Stimulated activated naive CD8-positive, alpha-beta T cell treated with anti-CD3 and anti-CD28 coated beads, Interleukin-15, Interleukin-2, amounts not matched to agents 100 ng/mL and 50 ng/mL, for 24 hours (primary cell): Measurements from ENCODE around the gene IER5L.
"Not testable (repeated sequence)": the region's sequence is repeated elsewhere in the genome, so short reads cannot be mapped to it uniquely, and the experiment has no call there.

Source experiments
- H3K27ac Mint-ChIP-seq: one replicate; pipeline ENCODE4 v1.8.0; 2021; ENCODE audit warnings: mild to moderate bottlenecking, mixed read lengths
- H3K27me3 Mint-ChIP-seq: one replicate; pipeline ENCODE4 v1.8.0; 2021; ENCODE audit warnings: mixed read lengths
- H3K36me3 Mint-ChIP-seq: one replicate; pipeline ENCODE4 v1.8.0; 2021; ENCODE audit warnings: low read depth, mixed read lengths
- H3K4me1 Mint-ChIP-seq: one replicate; pipeline ENCODE4 v1.8.0; 2021; ENCODE audit warnings: low read depth, mixed read lengths
- H3K4me3 Mint-ChIP-seq: one replicate; pipeline ENCODE4 v1.8.0; 2021; ENCODE audit warnings: mild to moderate bottlenecking, mixed read lengths
- H3K9me3 Mint-ChIP-seq: one replicate; pipeline ENCODE4 v1.8.0; 2021; ENCODE audit warnings: mixed read lengths

The IER5L gene

DNA sequence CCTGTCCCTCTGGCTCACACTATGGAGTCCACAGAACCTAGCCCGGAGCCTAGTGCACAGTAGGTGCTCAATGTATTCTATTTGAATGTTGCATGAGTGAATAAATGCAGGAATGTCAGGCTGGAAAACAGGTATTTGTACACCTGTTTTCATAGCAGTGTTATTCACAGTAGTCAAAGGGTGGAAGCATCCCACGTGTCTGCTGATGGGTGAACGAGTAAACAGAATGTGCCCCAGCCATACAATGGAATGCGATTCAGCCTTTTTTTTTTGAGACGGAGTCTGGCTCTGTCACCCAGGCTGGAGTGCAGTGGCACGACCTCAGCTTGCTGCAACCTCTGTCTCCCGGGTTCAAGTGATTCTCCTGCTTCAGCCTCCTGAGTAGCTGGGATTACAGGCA lies 31.5 kb upstream of the IER5L start:
- Mint-ChIP-seq H3K9me3 (peaks cover 4% of the 10 kb centered on the region), H3K27me3 (no peaks in the 10 kb centered on the region), H3K4me1 (peaks cover 33% of the 10 kb centered on the region), H3K4me3 (no peak overlapping the region), H3K27ac (peak overlapping the region; percentile 26), H3K36me3 (peaks cover 3% of the 10 kb centered on the region)

DNA sequence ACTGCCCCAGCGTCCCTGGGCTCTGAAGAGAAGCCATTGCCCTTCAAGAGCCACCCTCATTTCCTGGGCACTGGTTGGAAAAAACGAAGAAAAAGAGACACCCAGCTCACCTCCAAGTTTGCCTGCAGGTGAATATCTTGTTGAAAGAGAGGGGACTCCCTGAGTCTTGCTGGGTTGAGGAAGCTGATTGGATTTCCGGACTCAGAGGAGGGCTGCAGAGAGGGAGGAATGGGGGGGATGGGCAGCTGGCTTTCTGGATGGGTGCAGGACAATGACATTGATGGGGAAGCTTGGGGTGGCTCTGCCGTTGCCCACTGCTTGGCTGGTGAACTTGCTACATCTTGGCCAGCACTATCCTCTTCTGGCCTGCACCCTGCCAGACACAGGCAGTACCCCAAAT lies 31.0 kb upstream of the IER5L start:
- H3K4me3 Mint-ChIP-seq, result peak overlapping the region; percentile 66

DNA sequence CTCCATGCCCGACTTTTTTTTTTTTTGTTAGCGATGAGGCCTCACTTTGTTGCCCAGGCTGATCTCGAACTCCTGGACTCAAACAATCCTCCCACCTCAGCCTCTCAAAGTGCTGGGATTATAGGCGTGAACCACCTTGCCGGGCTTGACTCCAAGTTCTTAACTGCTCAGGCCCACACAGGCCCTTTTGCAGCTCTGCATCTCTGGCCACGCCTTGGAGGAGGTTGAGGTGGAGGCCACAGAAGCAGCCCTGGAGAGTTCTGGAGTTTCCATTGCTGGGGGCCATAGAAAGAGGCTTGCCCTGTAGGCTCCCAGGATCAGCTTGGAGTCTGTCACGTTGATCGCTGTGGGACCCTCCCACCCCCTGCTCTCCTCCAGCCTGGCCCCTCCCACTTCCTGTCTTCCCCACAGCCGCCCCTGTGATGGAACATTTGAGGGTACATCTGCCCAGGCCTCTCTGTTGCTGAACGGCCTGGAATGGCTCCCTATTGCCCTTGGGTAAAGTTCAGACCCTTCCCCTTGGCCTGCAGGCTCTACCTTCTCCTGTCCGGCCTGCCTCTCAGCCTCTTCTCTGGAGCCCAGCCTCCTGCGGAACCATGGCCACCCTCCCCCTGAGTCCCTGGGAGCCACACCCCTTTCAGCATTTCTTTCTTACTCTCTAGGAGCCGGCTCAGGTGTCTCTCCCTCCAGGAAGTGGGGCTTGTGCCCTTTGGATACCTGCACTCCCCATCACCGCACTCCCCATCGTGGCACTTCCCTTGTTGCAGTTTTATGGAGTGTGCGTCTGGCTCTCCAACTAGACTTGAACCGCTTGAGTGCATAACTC lies 30.4 kb upstream of the IER5L start:
- peaks cover 33% of the 10 kb centered on the region for H3K4me1 Mint-ChIP-seq
- H3K36me3 Mint-ChIP-seq, result peaks cover 3% of the 10 kb centered on the region
- H3K27me3 Mint-ChIP-seq, result no peaks in the 10 kb centered on the region
- peaks cover 4% of the 10 kb centered on the region for H3K9me3 Mint-ChIP-seq
- H3K4me3 Mint-ChIP-seq, result peak overlapping the region; percentile 66
- H3K27ac Mint-ChIP-seq, result peak overlapping the region; percentile 87

More for the DNA sequence above, 31.0 kb upstream of the IER5L start:
- Mint-ChIP-seq H3K9me3 (peaks cover 4% of the 10 kb centered on the region), H3K4me1 (peaks cover 33% of the 10 kb centered on the region), H3K36me3 (peaks cover 3% of the 10 kb centered on the region), H3K27me3 (no peaks in the 10 kb centered on the region), H3K27ac (peak overlapping the region; percentile 87)

DNA sequence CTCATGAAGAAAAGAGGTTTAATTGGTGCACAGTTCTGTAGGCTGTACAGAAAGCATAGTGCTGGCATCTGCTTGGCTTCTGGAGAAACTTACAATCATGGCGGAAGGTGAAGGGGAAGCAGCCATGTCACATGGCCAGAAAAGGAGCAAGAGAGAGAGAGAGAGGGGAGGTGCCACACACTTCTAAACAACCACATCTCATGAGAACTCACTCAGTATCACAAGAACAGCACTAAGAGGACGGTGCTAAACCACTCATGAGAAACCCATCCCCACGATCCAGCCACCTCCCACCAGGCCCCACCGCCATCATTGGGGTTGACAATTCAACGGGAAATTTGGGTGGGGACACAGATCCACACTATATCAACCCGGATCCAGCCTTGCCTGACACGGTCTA lies 28.8 kb upstream of the IER5L start:
- Mint-ChIP-seq H3K36me3 (peaks cover 3% of the 10 kb centered on the region), H3K4me1 (peaks cover 33% of the 10 kb centered on the region), H3K4me3 (no peak overlapping the region), H3K9me3 (peaks cover 4% of the 10 kb centered on the region), H3K27ac (peak overlapping the region; percentile 87), H3K27me3 (no peaks in the 10 kb centered on the region)

DNA sequence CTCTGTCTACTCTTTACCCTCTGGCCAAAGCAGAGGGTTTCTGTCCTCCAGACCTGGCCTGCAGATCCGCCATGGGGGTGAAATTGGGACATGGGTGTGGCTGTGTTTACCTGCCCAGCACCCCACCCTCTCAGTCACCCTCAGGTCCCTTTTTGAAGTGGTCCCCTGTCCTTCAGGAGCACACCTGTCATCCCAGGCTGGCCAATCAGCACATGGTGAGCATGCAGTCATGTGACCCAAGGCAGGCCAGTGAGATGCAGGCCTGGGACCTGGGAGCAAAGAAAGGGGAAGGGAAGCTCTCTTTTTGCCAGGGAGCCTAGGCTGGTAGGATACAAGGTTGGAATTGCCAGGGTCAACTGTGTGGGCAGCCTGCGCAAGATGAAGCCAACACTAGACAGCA lies 28.3 kb upstream of the IER5L start:
- H3K4me3 Mint-ChIP-seq, result no peak overlapping the region
- peaks cover 3% of the 10 kb centered on the region for H3K36me3 Mint-ChIP-seq
- peak overlapping the region; percentile 87 for H3K27ac Mint-ChIP-seq
- peaks cover 4% of the 10 kb centered on the region for H3K9me3 Mint-ChIP-seq
- H3K4me1 Mint-ChIP-seq, result peaks cover 33% of the 10 kb centered on the region
- H3K27me3 Mint-ChIP-seq, result no peaks in the 10 kb centered on the region

DNA sequence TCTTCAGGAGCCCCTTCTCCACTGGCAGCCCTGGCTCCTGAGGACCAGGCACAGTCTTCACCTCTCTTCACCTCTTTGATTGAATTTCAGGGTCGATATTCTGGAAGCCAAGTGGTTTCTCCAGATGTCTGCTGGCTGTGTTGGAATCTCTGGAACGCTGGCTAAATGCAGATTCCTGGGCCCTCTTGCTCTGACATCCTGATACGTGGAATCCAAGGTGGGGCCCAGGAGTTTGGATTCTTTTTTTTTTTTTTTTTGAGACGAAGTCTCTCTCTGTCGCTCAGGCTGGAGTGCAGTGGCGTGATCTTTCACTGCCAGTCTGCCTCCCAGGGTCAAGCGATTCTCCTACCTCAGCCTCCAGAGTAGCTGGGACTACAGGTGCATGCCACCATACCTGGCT lies 26.8 kb upstream of the IER5L start:
- Mint-ChIP-seq H3K27me3 (no peaks in the 10 kb centered on the region), H3K27ac (no peak overlapping the region), H3K9me3 (peaks cover 4% of the 10 kb centered on the region), H3K36me3 (peaks cover 3% of the 10 kb centered on the region), H3K4me3 (no peak overlapping the region), H3K4me1 (peaks cover 33% of the 10 kb centered on the region)

DNA sequence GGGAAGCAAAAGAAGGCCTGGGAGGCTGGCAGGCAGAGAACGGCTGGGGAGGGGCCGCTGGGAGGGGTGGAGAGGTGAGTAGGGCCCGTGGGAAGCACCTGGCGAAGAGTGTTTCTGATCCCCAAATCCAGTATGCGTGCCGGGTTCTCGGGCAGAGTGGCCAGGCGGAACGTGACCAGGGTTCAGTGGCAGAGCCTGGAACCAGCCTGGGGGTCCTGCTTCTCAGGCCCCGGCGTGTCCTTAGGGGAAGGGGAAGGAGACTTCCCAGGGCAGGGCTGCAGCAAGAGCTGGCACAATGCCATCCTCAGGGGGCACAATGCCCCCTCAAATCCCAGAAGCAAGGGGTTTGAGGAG lies 25.5 kb upstream of the IER5L start:
- H3K4me3 Mint-ChIP-seq, result peak overlapping the region; percentile 76
- H3K4me1 Mint-ChIP-seq, result peaks cover 25% of the 10 kb centered on the region
- H3K9me3 Mint-ChIP-seq, result peaks cover 4% of the 10 kb centered on the region
- no peak overlapping the region for H3K27ac Mint-ChIP-seq
- peaks cover 1% of the 10 kb centered on the region for H3K27me3 Mint-ChIP-seq
- peaks cover 3% of the 10 kb centered on the region for H3K36me3 Mint-ChIP-seq

DNA sequence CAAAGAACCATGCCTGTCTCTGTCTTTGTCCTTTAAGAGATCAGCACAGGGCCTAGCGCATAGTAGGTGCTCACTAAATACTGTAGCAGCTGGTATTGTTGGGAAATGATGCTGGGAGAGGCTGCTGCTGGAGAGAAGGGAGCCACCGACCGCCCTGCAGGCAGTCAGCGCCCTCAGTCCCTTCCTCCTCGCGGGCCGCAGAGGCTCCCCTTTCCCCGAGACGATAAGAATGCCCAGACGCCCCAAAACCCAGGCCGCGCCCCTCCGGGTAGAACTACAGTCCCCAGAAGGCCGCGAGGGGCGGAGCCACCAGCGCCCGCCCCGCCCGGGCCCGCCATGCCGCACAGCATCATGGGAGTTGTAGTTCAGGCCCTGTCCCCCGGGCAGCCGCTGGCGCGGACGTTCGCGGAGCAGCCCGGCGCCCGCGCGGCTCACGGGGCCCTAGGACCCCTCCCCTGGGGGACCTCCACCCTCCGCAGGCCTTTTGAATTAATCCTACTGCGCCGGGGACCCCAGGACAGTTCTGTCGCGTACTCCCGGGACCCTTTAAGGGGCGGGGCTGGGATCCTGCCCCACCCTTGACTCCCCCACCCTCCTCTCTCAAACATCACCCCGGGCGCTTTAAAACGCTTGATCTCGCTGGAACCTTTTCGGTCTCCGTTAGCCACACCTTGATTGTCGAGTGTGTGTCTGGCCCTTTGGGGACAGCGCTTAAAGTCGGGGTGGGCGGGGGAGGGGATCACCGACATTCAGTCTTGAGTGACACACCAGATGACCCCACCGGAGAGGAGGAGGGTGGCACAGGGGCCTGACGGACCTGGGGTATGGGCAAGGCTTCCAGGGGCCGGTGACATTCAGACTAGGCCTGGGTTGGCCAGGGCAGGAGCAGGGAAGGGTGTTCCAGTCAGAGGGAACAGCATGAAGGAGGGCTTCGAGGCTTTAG lies 24.8 kb upstream of the IER5L start:
- H3K27ac Mint-ChIP-seq, result peak overlapping the region; percentile 61
- peaks cover 20% of the 10 kb centered on the region for H3K4me1 Mint-ChIP-seq
- H3K9me3 Mint-ChIP-seq, result peaks cover 4% of the 10 kb centered on the region
- peaks cover 3% of the 10 kb centered on the region for H3K36me3 Mint-ChIP-seq
- H3K4me3 Mint-ChIP-seq, result peak overlapping the region; percentile 76
- H3K27me3 Mint-ChIP-seq, result peaks cover 3% of the 10 kb centered on the region

DNA sequence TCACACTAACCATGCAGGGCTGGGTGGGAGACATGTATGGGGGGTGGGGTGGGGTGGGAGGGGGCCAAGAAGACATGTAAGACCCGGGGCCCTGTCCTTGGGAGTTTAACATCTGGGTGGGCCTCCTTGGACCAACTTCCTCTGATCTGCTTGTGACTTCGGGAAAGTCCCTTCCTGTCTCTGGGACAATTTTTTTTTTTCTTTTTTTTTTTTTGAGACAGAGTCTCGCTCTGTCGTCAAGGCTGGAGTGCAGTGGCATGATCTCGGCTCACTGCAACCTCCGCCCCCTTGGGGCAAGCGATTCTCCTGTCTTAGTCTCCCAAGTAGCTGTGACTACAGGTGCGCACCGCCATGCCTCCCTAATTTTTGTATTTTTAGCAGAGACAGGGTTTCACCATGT lies 23.8 kb upstream of the IER5L start:
- no peak overlapping the region for H3K27ac Mint-ChIP-seq
- H3K27me3 Mint-ChIP-seq, result peaks cover 3% of the 10 kb centered on the region
- H3K4me1 Mint-ChIP-seq, result peaks cover 10% of the 10 kb centered on the region
- peaks cover 3% of the 10 kb centered on the region for H3K36me3 Mint-ChIP-seq
- peaks cover 3% of the 10 kb centered on the region for H3K9me3 Mint-ChIP-seq
- no peak overlapping the region for H3K4me3 Mint-ChIP-seq

DNA sequence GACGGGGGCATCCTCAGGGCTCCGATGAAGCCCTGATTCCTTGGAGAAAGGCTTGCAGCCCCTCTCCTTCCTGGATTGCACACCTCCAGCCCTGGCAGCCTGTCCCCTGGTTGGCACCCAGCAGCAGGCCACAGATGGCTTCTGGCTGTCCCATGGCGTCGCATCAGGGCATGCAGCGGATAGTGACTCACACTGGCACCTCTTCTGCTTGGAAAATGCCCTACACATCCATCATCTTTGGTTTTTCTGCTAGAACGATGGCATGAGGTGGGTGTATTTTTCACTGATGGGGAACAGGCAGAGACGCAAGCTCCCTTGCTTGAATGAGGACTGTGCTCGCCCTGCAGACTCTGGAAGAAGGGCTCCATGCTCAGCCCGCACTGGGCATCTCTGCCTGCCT lies 23.2 kb upstream of the IER5L start:
- Mint-ChIP-seq H3K27ac (no peak overlapping the region), H3K36me3 (no peaks in the 10 kb centered on the region), H3K27me3 (peaks cover 3% of the 10 kb centered on the region), H3K4me1 (peaks cover 4% of the 10 kb centered on the region), H3K9me3 (no peaks in the 10 kb centered on the region), H3K4me3 (no peak overlapping the region)

DNA sequence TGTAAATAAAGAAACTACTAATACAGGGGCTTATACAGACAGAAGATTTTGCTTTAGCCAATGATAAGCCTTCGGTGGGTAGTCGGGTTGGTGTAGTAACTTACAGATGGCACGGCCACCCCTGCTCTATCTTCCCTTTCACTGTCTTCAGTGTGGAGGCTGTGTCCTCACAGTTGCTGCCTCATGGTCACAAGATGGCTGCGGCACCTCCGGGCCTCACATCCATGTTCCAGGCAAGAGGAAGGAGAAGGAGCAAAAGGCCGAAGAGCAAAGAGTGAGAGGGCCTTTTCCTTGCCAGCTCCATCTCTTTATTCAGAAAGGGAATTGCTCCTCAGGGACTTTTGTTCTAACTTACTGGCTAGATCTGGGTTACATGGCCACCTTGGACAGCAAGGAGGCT lies 22.2 kb upstream of the IER5L start:
- H3K27ac Mint-ChIP-seq, result no peak overlapping the region
- peaks cover 4% of the 10 kb centered on the region for H3K4me1 Mint-ChIP-seq
- H3K27me3 Mint-ChIP-seq, result peaks cover 3% of the 10 kb centered on the region
- no peaks in the 10 kb centered on the region for H3K36me3 Mint-ChIP-seq
- no peak overlapping the region for H3K4me3 Mint-ChIP-seq
- H3K9me3 Mint-ChIP-seq, result no peaks in the 10 kb centered on the region

DNA sequence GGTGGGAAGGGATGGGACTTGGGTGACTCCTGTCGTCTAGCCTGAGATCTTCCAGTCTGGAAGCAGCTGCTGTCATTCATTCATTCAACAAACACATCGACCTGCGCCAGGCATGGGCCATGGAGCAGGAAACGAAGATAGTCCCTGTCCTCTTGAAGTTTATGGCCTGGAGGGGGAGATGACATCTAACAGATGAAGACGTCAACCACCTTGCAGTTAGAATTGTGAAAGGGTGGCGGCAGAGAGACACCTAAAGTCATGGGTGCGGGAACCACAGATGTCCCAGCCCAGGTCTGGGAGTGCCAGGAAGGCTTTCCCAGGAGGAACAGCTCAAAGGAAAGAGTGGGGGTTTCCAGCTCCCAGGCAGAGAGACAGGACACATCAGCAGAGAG lies 21.0 kb upstream of the IER5L start:
- Mint-ChIP-seq H3K4me1 (peaks cover 4% of the 10 kb centered on the region), H3K27ac (no peak overlapping the region), H3K4me3 (no peak overlapping the region), H3K9me3 (no peaks in the 10 kb centered on the region), H3K36me3 (no peaks in the 10 kb centered on the region), H3K27me3 (peaks cover 3% of the 10 kb centered on the region)

DNA sequence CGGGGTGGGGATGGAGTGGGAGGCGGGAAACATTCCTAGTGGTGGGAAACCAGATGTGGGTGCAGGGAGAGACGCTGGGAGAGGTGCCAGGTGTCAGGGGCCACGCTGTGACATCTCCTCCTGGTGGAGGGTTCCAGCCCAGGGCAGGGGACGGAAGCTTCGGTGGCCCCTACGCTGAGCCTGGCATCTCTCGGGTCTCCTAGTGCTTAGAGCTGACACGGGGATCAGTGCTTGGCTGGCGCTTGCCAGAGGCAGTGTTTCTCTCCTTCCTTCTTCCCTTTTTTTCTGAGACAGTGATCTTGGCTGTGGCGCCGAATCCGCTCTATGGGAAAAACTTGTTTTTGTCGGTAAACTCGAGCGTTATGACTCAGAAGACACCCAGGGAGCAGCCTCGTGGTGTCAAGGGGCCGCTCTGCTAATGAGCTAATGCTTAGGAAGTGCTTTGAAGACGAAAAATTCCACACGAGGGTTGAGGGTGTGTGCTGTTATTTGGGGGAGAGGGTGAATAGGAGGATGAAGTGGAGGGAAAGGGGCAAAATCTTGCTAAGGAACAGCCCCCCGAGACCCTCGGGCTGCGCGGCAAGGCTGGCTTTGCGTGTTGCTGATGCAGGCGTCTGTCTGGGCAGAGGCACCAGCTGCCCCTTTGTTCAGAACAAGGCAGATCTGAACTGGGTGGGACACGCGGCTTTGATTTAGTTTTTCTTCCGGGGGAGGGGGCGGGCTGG lies 20.4 kb upstream of the IER5L start:
- H3K27me3 Mint-ChIP-seq, result peaks cover 3% of the 10 kb centered on the region
- no peak overlapping the region for H3K4me3 Mint-ChIP-seq
- no peak overlapping the region for H3K27ac Mint-ChIP-seq
- H3K36me3 Mint-ChIP-seq, result no peaks in the 10 kb centered on the region
- H3K4me1 Mint-ChIP-seq, result peaks cover 4% of the 10 kb centered on the region
- no peaks in the 10 kb centered on the region for H3K9me3 Mint-ChIP-seq

DNA sequence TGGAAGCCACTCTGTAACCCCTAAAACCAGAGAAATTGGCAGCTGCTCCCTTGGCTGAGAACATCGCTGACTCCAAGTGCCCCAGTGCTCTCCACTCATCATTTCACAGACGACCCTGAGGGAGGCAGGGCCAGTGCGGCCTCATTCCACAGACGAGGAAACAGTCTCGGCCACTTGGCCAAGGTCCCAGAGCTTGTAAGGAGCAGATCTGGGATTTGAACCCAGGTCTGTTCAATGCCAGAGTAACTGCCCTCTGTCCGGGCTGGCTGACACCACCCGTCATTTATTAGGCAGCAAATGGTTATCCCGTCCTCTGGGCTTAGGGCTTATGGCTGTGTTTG lies 19.9 kb upstream of the IER5L start:
- Mint-ChIP-seq H3K27me3 (peaks cover 3% of the 10 kb centered on the region), H3K4me3 (no peak overlapping the region), H3K27ac (no peak overlapping the region), H3K36me3 (no peaks in the 10 kb centered on the region), H3K4me1 (peaks cover 4% of the 10 kb centered on the region), H3K9me3 (no peaks in the 10 kb centered on the region)

DNA sequence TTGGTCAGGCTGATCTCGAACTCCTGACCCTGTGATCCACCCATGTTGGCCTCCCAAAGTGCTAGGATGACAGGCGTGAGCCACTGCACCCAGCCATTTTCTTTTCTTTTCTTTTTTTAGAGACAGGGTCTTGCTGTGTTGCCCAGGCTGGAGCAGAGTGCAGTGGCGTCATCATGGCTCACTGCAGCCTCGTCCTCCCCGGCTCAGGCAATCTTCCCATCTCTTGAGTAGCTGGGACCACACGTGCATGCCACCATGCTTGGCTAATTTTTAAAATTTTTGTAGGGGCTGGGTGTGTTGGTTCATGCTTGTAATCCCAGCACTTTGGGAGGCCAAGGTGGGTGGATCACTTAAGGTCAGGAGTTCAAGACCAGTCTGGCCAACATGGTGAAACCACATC lies 19.0 kb upstream of the IER5L start:
- H3K9me3 Mint-ChIP-seq, H3K4me1 Mint-ChIP-seq, H3K36me3 Mint-ChIP-seq, H3K4me3 Mint-ChIP-seq, H3K27ac Mint-ChIP-seq, H3K27me3 Mint-ChIP-seq: not testable (repeated sequence)
